BJ (cell line): ENCODE results near the gene PRPF19. TPM values are rescaled to one million over a fixed set of nuclear protein-coding genes. Genes with fewer than 3 reads are reported as not detected.
A peak's percentile ranks its signal among the peaks of the same experiment; 100 is the strongest.

Experiments used
- CTCF ChIA-PET: fragments of 350-600 bp; formaldehyde crosslinking; extraction: SDS; loops from one replicate; lab custom pipeline; 2021; ENCODE audit warnings: antibody characterized with exemption, inconsistent platforms; lab: Yijun Ruan, JAX
- POLR2A ChIA-PET: fragments of 300-600 bp; sonication (Branson Sonifier 250); formaldehyde crosslinking; extraction: SDS; loops from one replicate; lab custom pipeline; 2021; ENCODE audit warnings: antibody characterized with exemption; lab: Charles Lee
- DNase-seq: peaks from one replicate; pipeline ENCODE4 v3.0.0-alpha.2; 2011; ENCODE audit warnings: low read depth
- H3K27me3 ChIP-seq: 2 replicates; pipeline ENCODE4 v1.6.0; 2011; ENCODE audit warnings: low read length; ENCODE audit not compliant: control insufficient read depth, insufficient read depth
- H3K36me3 ChIP-seq: 2 replicates; pipeline ENCODE4 v1.5.1; 2011; ENCODE audit warnings: low read length; ENCODE audit not compliant: control insufficient read depth, insufficient read depth
- H3K4me3 ChIP-seq: 2 replicates; pipeline ENCODE4 v1.5.1; 2011; ENCODE audit warnings: low read depth, mild to moderate bottlenecking, control low read depth, low read length
- polyA plus RNA-seq: library from polyadenylated mRNA; depleted of rRNA; stranded (reverse); fragments of >200 nt; gene quantifications from 2 replicates; pipeline ENCODE4 v1.2.3, GENCODE V29; 2011
- TF ChIP-seq, protein P1 (sequence below): IDR thresholded peaks from 2 replicates; pipeline ENCODE4 v1.5.1; 2011; ENCODE audit warnings: low read depth, mild to moderate bottlenecking, control low read depth, inconsistent platforms, low read length, moderate library complexity; ENCODE audit not compliant: insufficient read depth

PRPF19 gene
- polyA plus RNA-seq, 1 experiment: 48.6 TPM

DNA sequence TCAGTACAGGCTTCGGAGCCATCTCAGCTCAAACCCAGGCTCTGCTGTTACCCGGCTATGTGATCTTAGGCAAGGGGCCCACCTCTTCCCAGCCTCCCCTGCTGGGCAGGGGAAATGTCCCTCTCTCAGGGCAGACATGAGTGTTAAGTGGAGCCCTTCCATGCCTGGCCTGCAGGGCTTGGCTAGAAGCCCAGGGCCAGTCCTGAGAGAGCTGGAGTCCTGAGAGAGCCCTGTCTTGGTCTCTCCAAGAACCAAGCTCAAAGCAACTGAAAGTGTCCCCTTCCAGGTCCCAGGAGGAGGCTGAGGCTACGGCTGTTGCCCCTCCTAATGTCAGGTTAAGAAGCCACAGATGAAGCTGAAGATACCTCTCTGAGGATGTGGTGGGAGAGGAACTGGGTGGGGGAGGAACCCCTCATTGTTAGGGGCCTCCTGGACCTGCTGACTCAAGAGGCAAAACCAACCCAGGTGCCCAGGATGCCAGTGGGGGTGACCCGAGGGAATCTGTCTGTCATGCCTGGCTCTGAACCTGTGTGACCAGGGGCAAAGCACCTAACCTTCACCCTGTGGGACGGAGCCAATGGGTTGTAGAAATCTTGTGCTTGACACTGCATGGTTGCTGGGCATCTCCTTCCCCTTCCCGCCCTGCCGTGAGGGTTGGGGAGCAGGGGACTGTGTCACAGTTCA, 34.9 kb downstream of the PRPF19 start:
- H3K36me3 ChIP-seq: no peaks in the 10 kb centered on the region
- no peaks in the 10 kb centered on the region for H3K27me3 ChIP-seq
- H3K4me3 ChIP-seq: no peak overlapping the region
- TF ChIP-seq, protein P1, sequence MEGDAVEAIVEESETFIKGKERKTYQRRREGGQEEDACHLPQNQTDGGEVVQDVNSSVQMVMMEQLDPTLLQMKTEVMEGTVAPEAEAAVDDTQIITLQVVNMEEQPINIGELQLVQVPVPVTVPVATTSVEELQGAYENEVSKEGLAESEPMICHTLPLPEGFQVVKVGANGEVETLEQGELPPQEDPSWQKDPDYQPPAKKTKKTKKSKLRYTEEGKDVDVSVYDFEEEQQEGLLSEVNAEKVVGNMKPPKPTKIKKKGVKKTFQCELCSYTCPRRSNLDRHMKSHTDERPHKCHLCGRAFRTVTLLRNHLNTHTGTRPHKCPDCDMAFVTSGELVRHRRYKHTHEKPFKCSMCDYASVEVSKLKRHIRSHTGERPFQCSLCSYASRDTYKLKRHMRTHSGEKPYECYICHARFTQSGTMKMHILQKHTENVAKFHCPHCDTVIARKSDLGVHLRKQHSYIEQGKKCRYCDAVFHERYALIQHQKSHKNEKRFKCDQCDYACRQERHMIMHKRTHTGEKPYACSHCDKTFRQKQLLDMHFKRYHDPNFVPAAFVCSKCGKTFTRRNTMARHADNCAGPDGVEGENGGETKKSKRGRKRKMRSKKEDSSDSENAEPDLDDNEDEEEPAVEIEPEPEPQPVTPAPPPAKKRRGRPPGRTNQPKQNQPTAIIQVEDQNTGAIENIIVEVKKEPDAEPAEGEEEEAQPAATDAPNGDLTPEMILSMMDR: peak; percentile 38
- ChIA-PET POLR2A (no interaction called here), CTCF (interaction anchor here (0.7 to 4.6 kb wide), 8 partner anchors 10 to 41 kb away, joined by 3 to 21 read pairs (median 5); no protein-coding TSS in a partner anchor)
- DNase-seq: no peak

DNA sequence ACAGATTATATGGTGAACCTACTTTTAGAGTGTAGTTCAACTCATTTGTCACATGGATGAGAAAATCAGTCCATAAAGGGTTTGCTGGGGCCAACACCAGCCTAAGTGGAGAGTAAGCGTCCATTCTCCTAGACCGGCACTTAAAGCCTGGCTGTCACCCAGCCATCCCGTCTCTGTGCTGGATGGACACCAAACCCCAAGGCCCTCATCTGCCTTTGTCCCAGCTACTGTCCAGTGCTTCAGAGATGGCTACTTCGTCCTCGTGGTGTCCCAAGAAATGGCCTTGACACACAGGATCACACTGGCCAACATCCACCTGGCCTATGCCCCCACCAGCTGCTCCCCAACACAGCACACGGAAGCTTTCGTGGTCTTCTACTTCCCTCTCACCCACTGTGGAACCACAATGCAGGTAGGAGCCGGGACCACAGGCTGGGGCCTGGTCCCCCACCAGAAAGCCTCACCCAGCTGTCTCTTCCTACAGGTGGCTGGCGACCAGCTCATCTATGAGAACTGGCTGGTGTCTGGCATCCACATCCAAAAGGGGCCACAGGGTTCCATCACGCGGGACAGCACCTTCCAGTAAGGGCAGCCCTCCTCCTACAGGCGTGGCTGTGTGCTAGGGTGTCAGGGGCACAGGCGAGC, 35.5 kb downstream of the PRPF19 start:
- CTCF ChIA-PET: interaction anchor here (0.7 to 4.6 kb wide), 7 partner anchors 10 to 40 kb away, joined by 3 to 21 read pairs (median 5); no protein-coding TSS in a partner anchor
- DNase-seq: no peak
- Histone ChIP-seq H3K4me3 (no peak overlapping the region), H3K36me3 (no peaks in the 10 kb centered on the region), H3K27me3 (no peaks in the 10 kb centered on the region)
- POLR2A ChIA-PET: no interaction called here
- TF ChIP-seq, protein P1: no peak

DNA sequence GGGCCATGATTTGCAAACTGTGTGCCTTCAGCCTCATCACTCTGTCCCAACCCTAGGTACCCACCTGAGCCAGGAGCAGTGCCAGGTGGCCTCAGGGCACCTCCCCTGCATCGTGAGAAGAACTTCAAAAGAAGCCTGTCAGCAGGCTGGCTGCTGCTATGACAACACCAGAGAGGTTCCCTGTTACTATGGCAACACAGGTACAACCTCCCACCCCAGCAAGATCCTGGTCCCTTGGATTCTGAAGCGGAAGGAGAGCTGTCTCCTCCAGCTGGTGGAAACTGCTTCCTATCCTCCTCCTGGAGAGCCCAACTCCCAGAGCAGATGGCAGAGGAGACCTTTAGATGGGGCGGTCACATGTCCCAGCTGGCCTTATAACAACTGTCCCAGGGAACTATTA, 36.1 kb downstream of the PRPF19 start:
- TF ChIP-seq, protein P1: no peak
- ChIA-PET POLR2A (no interaction called here), CTCF (interaction anchor here (1.3 to 4.6 kb wide), 4 partner anchors 15 to 39 kb away, joined by 3 to 21 read pairs (median 14); no protein-coding TSS in a partner anchor)
- Histone ChIP-seq H3K36me3 (no peaks in the 10 kb centered on the region), H3K27me3 (no peaks in the 10 kb centered on the region), H3K4me3 (no peak overlapping the region)
- no peak for DNase-seq

DNA sequence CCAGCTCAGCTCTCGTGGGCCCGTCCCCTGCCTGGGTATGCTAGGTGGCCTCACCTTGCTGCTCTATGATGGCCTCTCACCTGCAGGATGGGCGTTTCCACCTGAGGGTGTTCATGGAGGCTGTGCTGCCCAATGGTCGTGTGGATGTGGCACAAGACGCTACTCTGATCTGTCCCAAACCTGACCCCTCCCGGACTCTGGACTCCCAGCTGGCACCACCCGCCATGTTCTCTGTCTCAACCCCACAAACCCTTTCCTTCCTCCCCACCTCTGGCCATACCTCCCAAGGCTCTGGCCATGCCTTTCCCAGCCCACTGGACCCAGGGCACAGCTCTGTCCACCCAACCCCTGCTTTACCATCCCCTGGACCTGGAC, 36.9 kb downstream of the PRPF19 start:
- no peak for DNase-seq
- Histone ChIP-seq H3K36me3 (no peaks in the 10 kb centered on the region), H3K4me3 (no peak overlapping the region), H3K27me3 (no peaks in the 10 kb centered on the region)
- POLR2A ChIA-PET: no interaction called here
- CTCF ChIA-PET: no interaction called here
- TF ChIP-seq, protein P1: no peak

DNA sequence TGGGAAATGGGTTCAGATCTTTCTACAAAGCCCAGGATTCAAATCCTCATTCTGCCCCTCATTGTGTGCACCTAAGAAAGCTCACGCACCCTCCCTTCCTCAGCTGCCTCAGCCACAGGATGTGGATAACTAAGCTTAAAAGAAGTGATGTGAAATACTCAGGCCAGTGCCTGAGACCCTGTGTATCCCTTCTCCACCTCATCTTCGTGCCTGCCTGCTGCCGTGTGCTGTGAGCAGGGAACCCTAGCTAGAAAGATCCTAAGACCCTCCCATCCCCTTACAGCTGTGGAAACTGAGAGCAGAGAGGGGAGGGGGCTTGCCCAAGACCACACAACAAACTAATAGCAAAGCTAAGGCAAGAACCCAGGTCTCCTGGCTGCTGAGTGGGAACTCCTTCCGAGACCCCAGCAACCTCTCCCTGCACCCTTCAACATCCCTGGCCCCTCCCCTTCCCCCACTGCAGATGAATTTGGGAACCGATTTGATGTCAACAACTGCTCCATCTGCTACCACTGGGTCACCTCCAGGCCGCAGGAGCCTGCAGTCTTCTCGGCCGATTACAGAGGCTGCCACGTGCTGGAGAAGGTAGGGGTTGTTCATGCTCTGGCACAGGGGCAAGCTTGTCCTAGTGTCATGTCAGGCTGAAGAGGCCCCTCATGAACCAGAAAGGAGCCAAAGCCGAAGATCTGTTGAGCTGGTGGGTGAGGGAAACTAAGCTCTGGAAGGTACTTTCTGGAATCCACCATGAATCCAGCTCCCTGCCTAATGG, 37.5 kb downstream of the PRPF19 start:
- CTCF ChIA-PET: interaction anchor here (2.4 to 2.6 kb wide), 2 partner anchors 30 to 37 kb away, joined by 8 to 11 read pairs; no protein-coding TSS in a partner anchor
- DNase-seq: no peak
- Histone ChIP-seq H3K36me3 (no peaks in the 10 kb centered on the region), H3K27me3 (no peaks in the 10 kb centered on the region), H3K4me3 (no peak overlapping the region)
- TF ChIP-seq, protein P1: no peak
- POLR2A ChIA-PET: no interaction called here
